Measurements from ENCODE around the gene LYPLA2.

LYPLA2 gene

DNA sequence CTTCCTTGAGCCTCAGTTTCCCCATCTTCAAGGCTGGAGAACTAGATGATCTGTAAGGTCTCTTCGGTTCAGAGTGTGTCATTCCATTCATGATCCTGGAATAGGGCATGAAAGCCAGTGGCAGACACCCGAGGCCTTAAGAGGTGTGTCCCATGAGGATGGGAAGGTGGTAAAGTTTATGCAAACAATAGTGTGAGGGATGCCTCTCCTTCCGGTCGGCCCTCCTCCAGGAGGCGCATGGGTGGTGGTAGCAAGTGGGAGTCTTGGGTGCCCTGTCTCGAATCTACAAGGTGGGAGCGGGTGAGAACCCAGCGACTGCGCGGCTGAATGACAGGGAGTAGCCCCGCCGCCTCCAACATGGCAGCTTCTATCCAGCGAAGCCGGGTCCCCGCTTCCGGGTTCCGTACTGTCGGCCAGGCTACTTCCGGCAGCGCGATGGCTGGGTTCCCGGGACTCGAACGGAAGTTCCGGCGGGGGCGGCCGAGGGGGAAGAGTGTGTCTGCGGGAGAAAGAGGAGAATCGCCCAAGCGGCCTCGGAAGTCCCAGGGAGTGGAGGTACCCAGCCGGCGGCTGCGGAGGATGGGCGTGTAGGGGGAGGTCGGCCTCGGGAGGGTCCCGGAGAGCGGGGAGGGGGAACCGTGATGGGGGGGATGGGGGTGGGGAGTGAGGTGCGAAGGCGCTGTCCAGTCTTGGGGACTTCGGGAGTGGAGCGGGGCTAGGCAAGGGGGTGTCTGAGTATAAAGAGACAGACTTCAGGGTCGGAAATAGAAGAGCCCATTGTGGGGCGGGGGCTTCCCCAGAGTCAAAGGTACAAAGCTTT is at the start of gene LYPLA2:
Gene LYPLA2 (plus strand): TSS at position 450 of the 820 bp plus-strand sequence. CDS start 1,538 bp downstream, outside the sequence.
- DNase-seq (ENCODE audit: low spot score) = peak; percentile 82

GRCh38 chr1:23741609-23742008 is 49.3 kb upstream of the LYPLA2 start:
- DNase-seq (ENCODE audit: low spot score) = no peak

GRCh38 chr1:23742670-23743286 is 48.2 kb upstream of the LYPLA2 start:
- DNase-seq (ENCODE audit: low spot score) = no peak

- peak; percentile 57 for DNase-seq (ENCODE audit: low spot score)
These were observed 47.4 kb upstream of the LYPLA2 start, which contains the start of gene ELOA for GRCh38 chr1:23743287-23744152. Gene ELOA (plus strand): TSS chr1:23743471. CDS start chr1:23743504, 33 bp downstream.

DNA sequence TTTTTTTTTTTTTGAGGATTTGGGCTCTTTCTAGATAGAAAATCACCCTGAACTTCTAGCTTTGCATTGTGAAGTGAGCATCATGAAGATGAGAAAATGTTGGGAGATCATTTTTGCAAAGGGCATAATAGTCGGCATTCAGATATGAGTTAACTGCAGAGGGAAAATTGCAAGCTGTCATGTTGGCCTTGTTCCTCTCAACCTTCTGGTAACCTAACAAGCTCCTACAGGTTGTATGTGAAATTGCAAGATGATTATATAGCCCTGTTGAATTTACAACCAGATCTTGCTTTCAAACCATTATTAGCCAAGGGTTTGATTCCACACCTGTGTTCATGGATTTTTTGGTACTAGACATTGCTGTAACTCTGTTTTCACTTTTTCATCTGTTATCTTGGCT is 45.4 kb upstream of the LYPLA2 start:
- peak; percentile 73 for DNase-seq (ENCODE audit: low spot score)

GRCh38 chr1:23748016-23748415 is 42.9 kb upstream of the LYPLA2 start:
- no peak for DNase-seq (ENCODE audit: low spot score)

DNA sequence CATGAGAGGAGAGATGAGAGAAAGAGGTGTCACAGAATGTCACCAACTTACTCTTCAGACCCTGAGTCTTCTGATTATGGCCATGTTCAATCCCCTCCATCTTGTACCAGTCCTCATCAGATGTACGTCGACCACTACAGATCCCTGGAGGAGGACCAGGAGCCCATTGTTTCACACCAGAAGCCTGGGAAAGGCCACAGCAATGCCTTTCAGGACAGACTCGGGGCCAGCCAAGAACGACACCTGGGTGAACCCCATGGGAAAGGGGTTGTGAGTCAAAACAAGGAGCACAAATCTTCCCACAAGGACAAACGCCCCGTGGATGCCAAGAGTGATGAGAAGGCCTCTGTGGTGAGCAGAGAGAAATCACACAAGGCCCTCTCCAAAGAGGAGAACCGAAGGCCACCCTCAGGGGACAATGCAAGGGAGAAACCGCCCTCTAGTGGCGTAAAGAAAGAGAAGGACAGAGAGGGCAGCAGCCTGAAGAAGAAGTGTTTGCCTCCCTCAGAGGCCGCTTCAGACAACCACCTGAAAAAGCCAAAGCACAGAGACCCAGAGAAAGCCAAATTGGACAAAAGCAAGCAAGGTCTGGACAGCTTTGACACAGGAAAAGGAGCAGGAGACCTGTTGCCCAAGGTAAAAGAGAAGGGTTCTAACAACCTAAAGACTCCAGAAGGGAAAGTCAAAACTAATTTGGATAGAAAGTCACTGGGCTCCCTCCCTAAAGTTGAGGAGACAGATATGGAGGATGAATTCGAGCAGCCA is 39.7 kb upstream of the LYPLA2 start:
- peak; percentile 68 for DNase-seq (ENCODE audit: low spot score)

GRCh38 chr1:23751815-23752200 is 39.1 kb upstream of the LYPLA2 start:
- no peak for DNase-seq (ENCODE audit: low spot score)

GRCh38 chr1:23752909-23753308 is 38.0 kb upstream of the LYPLA2 start:
- DNase-seq (ENCODE audit: low spot score) = no peak

DNA sequence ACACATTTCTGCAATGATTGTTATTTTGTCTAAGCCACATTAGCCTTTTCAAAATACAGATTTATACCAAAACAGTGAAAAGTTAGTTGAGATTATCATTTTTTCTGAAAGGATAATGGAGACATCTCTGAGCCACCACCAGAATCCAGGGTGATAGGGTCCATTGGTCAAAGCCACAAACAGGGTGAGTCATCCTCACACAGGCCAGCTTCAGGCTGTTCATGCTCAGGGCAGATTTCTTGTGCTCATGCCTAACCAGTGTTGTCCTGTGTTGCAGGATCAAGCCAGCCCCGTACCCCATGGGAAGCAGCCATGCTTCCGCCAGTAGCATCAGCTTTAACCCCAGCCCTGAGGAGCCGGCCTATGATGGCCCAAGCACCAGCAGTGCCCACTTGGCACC is 34.3 kb upstream of the LYPLA2 start:
- no peak for DNase-seq (ENCODE audit: low spot score)

DNA sequence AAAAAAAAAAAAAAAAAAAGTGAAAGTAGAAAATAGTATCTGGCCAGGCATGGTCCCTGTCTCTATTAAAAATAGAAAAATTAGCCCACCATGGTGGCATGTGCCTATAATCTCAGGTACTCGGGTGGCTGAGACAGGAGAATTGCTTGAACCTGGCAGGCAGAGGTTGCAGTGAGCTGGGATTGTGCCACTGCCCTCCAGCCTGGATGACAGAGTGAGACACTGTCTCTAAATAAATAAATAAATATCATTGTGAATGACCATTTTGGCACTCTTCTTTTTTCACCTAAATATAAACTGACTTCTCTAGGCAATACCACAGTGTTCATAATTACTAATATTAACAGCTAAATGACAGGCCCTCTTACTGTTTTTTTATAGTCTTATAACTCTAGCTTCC is 33.1 kb upstream of the LYPLA2 start:
- no peak for DNase-seq (ENCODE audit: low spot score)

- no peak for DNase-seq (ENCODE audit: low spot score)
These were observed 31.7 kb upstream of the LYPLA2 start for GRCh38 chr1:23759277-23759676.

DNA sequence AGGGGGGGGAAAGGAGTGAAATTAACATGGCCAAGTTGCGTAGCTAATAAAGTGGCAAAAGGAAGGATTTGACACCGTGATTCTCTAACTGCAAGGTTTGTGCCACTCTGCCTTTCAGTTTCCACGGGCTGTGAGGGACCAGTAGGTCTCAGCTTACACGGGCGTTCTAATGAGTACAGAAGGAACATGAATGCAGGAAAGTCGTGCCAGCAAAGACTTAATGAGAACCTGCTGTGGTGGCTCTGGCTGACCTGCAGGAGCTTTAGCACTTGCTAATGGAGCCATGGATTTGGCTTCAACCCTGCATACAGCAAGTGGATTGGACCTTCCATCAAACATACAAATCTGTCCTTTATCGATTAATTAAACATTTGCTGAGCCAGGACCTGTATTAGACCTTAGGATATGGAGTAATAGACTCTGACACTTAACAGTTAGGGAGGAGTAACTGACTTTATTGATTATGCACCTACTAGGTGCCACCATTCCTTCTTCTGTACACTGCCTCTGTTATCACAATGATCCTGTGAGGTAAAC is 27.8 kb upstream of the LYPLA2 start:
- no peak for DNase-seq (ENCODE audit: low spot score)

DNA sequence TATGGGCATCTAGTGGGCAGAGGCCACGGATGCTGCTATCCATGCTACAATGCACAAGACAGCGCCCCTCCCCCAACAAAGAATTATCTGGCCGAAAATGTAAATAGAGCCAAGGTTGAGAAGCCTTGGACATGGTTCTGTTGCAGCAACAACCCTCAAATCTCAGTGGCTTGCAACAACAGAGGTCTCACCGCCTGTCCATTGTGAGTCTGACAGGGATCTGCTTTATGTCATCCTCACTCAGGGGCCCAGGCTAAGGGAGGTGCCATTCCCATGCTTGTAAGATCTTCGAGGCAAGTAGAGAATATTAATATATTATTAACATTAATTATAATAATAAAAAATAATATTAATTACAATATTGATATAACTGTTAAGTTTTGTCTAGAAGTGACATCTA is 22.2 kb upstream of the LYPLA2 start:
- DNase-seq (ENCODE audit: low spot score) = no peak

DNA sequence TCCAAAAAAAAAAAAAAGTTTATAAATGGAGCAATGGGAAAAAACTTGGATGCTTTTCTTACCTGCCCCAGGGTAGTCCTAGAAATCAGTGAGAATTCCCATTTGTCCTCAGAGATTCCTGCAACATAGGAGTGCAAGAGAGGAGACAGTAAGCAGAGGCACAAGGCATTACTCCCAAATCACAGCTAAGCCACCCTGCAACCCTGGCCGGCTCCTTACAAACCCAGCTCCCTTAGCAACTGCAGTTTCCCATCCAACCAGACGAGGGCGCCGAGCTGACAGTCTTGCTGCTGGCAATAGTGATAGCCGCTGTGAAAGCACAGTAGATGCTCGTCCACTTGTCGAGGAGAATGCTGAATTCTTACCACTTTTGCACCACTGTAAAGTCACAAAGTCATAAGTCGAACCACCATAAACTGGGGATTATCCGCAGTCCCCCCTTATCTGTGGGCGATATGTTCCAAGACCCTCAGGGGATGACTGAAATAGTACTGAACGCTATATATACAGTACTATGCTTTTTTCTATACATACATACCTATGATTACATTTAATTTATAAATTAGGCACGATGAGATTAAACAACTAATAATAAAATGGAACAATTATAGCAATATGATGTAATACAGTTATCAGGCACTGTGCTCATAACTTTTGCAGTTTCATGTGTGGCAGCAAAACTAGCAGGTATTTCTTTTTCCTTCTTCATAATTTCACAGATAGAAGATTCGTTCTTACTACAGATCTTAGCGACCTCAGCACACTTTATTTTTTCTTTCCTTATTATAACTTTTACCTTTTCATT is 18.7 kb upstream of the LYPLA2 start:
- DNase-seq (ENCODE audit: low spot score) = peak; percentile 90

GRCh38 chr1:23772854-23773242 is 18.1 kb upstream of the LYPLA2 start:
- DNase-seq (ENCODE audit: low spot score) = no peak

- DNase-seq (ENCODE audit: low spot score) = peak; percentile 26
These were observed 16.6 kb upstream of the LYPLA2 start for GRCh38 chr1:23774174-23774880.

- DNase-seq (ENCODE audit: low spot score) = peak; percentile 57
These were observed 14.7 kb upstream of the LYPLA2 start for GRCh38 chr1:23776217-23776616.

DNA sequence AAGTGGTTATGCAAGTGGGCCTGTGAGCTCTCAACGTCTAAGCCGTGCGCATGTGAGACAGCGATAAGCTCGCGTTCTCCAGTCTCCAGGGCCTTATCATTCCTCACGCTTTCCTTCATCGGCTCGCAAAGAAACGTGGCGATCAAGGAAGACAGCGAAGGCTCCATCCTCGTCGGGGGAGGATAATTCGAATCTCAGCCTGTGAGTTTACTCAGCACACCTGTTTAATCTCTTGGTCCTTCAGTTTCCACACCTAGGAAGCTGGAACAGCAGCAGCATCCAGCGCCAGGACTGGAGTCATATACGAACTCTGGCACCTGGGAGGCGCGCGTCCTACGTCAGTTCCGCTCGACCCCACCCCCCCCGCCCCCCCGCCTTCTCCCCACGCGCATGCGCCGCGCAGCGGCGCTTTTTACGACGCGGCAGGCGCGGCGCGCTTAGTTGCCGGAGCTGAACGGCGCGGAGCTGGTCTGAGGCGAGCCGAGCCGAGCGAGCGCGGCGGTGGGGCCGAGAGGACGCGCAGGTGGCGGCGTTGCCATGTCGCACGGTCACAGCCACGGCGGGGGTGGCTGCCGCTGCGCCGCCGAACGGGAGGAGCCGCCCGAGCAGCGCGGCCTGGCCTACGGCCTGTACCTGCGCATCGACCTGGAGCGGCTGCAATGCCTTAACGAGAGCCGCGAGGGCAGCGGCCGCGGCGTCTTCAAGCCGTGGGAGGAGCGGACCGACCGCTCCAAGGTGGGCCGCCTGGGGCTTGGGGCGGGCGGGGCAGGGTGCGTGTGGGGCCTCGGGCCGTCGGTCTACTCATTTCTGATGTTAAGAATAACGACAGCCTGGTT is 12.7 kb upstream of the LYPLA2 start, which contains the start of gene PITHD1:
Gene PITHD1 (plus strand): TSS at position 440 of the 836 bp plus-strand sequence. CDS start 98 bp downstream, at position 538.
- DNase-seq (ENCODE audit: low spot score) = peak; percentile 97

All from hematopoietic multipotent progenitor cell treated with erythropoietin and hydrocortisone succinate and interleukin-3 and kit ligand, for 15 days (in vitro differentiated cells).